Osteocyte (in vitro differentiated cells): ENCODE results near the gene PTPRD. TPM values are rescaled to one million over a fixed set of nuclear protein-coding genes. Genes with fewer than 3 reads are reported as not detected.

Experiments used
- DNase-seq: peaks from one replicate; pipeline ENCODE4 v3.0.0; 2021; ENCODE audit warnings: mixed read lengths; ENCODE audit not compliant: unreplicated experiment; ENCODE audit errors: extremely low spot score
- H3K27ac Mint-ChIP-seq: one replicate; pipeline ENCODE4 v1.8.0; 2021; ENCODE audit warnings: mild to moderate bottlenecking, mixed read lengths; ENCODE audit not compliant: unreplicated experiment
- H3K27me3 Mint-ChIP-seq: one replicate; pipeline ENCODE4 v1.8.0; 2021; ENCODE audit warnings: mixed read lengths; ENCODE audit not compliant: unreplicated experiment
- H3K36me3 Mint-ChIP-seq: one replicate; pipeline ENCODE4 v1.8.0; 2021; ENCODE audit warnings: mixed read lengths; ENCODE audit not compliant: unreplicated experiment
- H3K4me1 Mint-ChIP-seq: one replicate; pipeline ENCODE4 v1.8.0; 2021; ENCODE audit warnings: mixed read lengths; ENCODE audit not compliant: unreplicated experiment
- H3K4me3 Mint-ChIP-seq: one replicate; pipeline ENCODE4 v1.8.0; 2021; ENCODE audit warnings: mild to moderate bottlenecking, moderate library complexity, mixed read lengths; ENCODE audit not compliant: unreplicated experiment
- H3K9me3 Mint-ChIP-seq: one replicate; pipeline ENCODE4 v1.8.0; 2021; ENCODE audit warnings: mixed read lengths; ENCODE audit not compliant: unreplicated experiment
- CTCF ChIP-seq: fragments of 200-600 bp; sonication (generic); IDR thresholded peaks from 2 replicates; pipeline ENCODE4 v1.5.0; 2021; ENCODE audit warnings: antibody characterized with exemption, mild to moderate bottlenecking, moderate library complexity
- total RNA-seq: library from RNA; stranded (reverse); gene quantifications from 2 replicates; pipeline ENCODE4 v1.2.1, GENCODE V29; 2021

Gene PTPRD
- total RNA-seq, 1 donor from 2014 or later = 5.4 TPM

GRCh38 chr9:10148796-10149195, 464.0 kb downstream of the PTPRD start:
- Mint-ChIP-seq H3K27ac (no peak overlapping the region), H3K4me1 (no peaks in the 10 kb centered on the region), H3K27me3 (no peaks in the 10 kb centered on the region), H3K9me3 (no peaks in the 10 kb centered on the region), H3K36me3 (no peaks in the 10 kb centered on the region), H3K4me3 (no peak overlapping the region)
- DNase-seq = no peak
- TF ChIP-seq CTCF = no peak

GRCh38 chr9:10146517-10147331, 466.1 kb downstream of the PTPRD start:
- TF ChIP-seq CTCF = no peak
- no peak for DNase-seq

GRCh38 chr9:10144355-10144754, 468.4 kb downstream of the PTPRD start:
- Mint-ChIP-seq H3K4me1 (no peaks in the 10 kb centered on the region), H3K9me3 (no peaks in the 10 kb centered on the region), H3K27ac (no peak overlapping the region), H3K27me3 (no peaks in the 10 kb centered on the region), H3K36me3 (no peaks in the 10 kb centered on the region), H3K4me3 (no peak overlapping the region)
- DNase-seq = no peak
- TF ChIP-seq CTCF = no peak

More at GRCh38 chr9:10146517-10147331, 466.1 kb downstream of the PTPRD start:
- Mint-ChIP-seq H3K4me1 (no peaks in the 10 kb centered on the region), H3K9me3 (no peaks in the 10 kb centered on the region), H3K4me3 (no peak overlapping the region), H3K27me3 (no peaks in the 10 kb centered on the region), H3K36me3 (no peaks in the 10 kb centered on the region), H3K27ac (no peak overlapping the region)

- H3K36me3 Mint-ChIP-seq = no peaks in the 10 kb centered on the region
- no peaks in the 10 kb centered on the region for H3K27me3 Mint-ChIP-seq
- H3K4me1 Mint-ChIP-seq = no peaks in the 10 kb centered on the region
- peaks cover 7% of the 10 kb centered on the region for H3K9me3 Mint-ChIP-seq
- DNase-seq = no peak
- no peak for TF ChIP-seq CTCF
- H3K4me3 Mint-ChIP-seq = no peak overlapping the region
- H3K27ac Mint-ChIP-seq = no peak overlapping the region
Measured at GRCh38 chr9:10135553-10135952, 477.2 kb downstream of the PTPRD start.

GRCh38 chr9:10134266-10134665, 478.5 kb downstream of the PTPRD start:
- Mint-ChIP-seq H3K36me3 (no peaks in the 10 kb centered on the region), H3K27ac (no peak overlapping the region), H3K4me3 (no peak overlapping the region), H3K4me1 (no peaks in the 10 kb centered on the region), H3K27me3 (no peaks in the 10 kb centered on the region), H3K9me3 (peaks cover 7% of the 10 kb centered on the region)
- no peak for TF ChIP-seq CTCF
- DNase-seq = no peak
